HEK293T (cell line): ENCODE measurements around the gene SPTBN5.

Experiments
- CTCF ChIA-PET: fragments of 350-600 bp; formaldehyde crosslinking; extraction: SDS; loops from one replicate; lab custom pipeline; 2021; ENCODE audit warnings: antibody characterized with exemption, inconsistent platforms; lab: Yijun Ruan, JAX
- POLR2A ChIA-PET: fragments of 350-600 bp; formaldehyde crosslinking; extraction: SDS; loops from one replicate; lab custom pipeline; 2020; ENCODE audit warnings: antibody characterized with exemption, inconsistent platforms; lab: Yijun Ruan, JAX
- DNase-seq: peaks from one replicate; pipeline ENCODE4 v3.0.0; 2012; ENCODE audit warnings: mixed read lengths; ENCODE audit errors: extremely low spot score
- ARNT ChIP-seq: fragments of 450-650 bp; IDR thresholded peaks from 2 replicates; pipeline ENCODE4 v1.6.1; 2017; ENCODE audit warnings: mild to moderate bottlenecking
- BHLHE40 ChIP-seq: fragments of 450-650 bp; IDR thresholded peaks from 2 replicates; pipeline ENCODE4 v1.6.1; 2016; ENCODE audit warnings: mild to moderate bottlenecking, moderate library complexity, borderline replicate concordance
- CTBP1 ChIP-seq: fragments of 450-650 bp; IDR thresholded peaks from 2 replicates; pipeline ENCODE4 v1.6.1; 2016; ENCODE audit warnings: borderline replicate concordance
- ELF4 ChIP-seq: fragments of 450-650 bp; IDR thresholded peaks from 2 replicates; pipeline ENCODE4 v1.6.1; 2017; ENCODE audit warnings: antibody characterized with exemption
- FOXA1 ChIP-seq: fragments of 450-650 bp; IDR thresholded peaks from 2 replicates; pipeline ENCODE4 v1.6.1; 2016; ENCODE audit warnings: mild to moderate bottlenecking
- FOXK2 ChIP-seq: fragments of 450-650 bp; IDR thresholded peaks from 2 replicates; pipeline ENCODE4 v1.6.1; 2016; ENCODE audit warnings: mild to moderate bottlenecking
- FOXM1 ChIP-seq: fragments of 450-650 bp; IDR thresholded peaks from 2 replicates; pipeline ENCODE4 v1.6.1; 2017; ENCODE audit warnings: mild to moderate bottlenecking, borderline replicate concordance
- HDGF ChIP-seq: fragments of 450-650 bp; IDR thresholded peaks from 2 replicates; pipeline ENCODE4 v1.6.1; 2017; ENCODE audit warnings: antibody characterized with exemption, borderline replicate concordance
- L3MBTL2 ChIP-seq: fragments of 450-650 bp; conservative IDR thresholded peaks from 2 replicates; pipeline ENCODE4 v1.6.1; 2016; ENCODE audit warnings: mild to moderate bottlenecking
- LEF1 ChIP-seq: fragments of 450-650 bp; IDR thresholded peaks from 2 replicates; pipeline ENCODE4 v1.6.1; 2017; ENCODE audit warnings: mild to moderate bottlenecking, borderline replicate concordance
- NFRKB ChIP-seq: fragments of 450-650 bp; IDR thresholded peaks from 2 replicates; pipeline ENCODE4 v1.6.1; 2016; ENCODE audit warnings: mild to moderate bottlenecking, moderate library complexity
- SP1 ChIP-seq: fragments of 450-650 bp; IDR thresholded peaks from 2 replicates; pipeline ENCODE4 v1.6.1; 2017
- SUZ12 ChIP-seq: fragments of 450-650 bp; IDR thresholded peaks from 2 replicates; pipeline ENCODE4 v1.6.1; 2016; ENCODE audit warnings: mild to moderate bottlenecking
- TARDBP ChIP-seq: fragments of 450-650 bp; IDR thresholded peaks from 2 replicates; pipeline ENCODE4 v1.6.1; 2016
- ZNF384 ChIP-seq: fragments of 450-650 bp; IDR thresholded peaks from 2 replicates; pipeline ENCODE4 v1.6.1; 2016
- TF ChIP-seq, protein P1 (sequence below): fragments of 450-650 bp; IDR thresholded peaks from 2 replicates; pipeline ENCODE4 v1.6.1; 2016

SPTBN5 gene

DNA sequence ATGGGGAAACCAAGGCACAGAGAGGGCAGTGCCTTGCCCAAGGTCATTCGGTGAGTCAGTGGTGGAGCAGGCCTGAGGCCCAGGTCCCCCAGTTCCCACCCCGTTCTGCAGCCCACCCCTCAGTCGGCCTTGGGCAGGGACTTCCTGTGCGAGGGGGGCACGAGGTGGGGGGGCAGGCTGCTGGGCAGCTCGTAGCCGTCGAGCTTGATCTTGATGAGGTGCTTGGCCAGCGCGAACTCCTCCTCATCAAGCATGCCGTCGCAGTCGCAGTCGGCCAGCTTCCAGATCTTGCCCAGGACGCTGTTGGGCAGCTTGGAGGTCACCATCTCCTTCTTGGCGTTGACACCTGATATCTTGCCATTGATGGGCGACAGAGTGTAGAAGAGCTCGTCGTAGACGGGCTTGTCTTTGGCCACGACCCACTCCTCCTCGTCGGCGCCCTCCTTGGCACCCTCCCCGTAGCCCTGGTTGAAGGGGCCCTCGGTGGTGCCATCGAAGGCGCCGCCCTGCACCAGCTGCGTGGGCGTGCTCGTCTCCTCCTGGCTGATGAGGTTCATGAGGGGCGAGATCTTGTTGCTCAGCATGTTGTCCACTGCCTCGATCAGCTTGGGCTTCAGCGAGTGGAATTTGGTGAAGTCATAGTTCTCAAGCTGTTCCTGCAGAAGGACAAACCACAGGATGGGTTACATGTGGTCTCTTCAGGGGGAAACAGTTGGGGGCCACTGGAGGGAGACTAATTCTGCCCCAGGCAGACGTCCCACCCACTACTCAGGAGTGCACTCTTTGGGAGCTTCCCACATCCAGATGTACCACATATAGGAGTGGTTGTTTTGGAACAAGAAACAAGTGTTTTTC is 6.9 kb upstream of the SPTBN5 start:
- ChIA-PET CTCF (interaction anchor here (0.9 kb wide), 1 partner anchor 128 kb away, joined by 3 read pairs; no protein-coding TSS in a partner anchor), POLR2A (no interaction called here)
- no peak for DNase-seq
- no peak for TF ChIP-seq ZNF384
- TF ChIP-seq, protein P1, sequence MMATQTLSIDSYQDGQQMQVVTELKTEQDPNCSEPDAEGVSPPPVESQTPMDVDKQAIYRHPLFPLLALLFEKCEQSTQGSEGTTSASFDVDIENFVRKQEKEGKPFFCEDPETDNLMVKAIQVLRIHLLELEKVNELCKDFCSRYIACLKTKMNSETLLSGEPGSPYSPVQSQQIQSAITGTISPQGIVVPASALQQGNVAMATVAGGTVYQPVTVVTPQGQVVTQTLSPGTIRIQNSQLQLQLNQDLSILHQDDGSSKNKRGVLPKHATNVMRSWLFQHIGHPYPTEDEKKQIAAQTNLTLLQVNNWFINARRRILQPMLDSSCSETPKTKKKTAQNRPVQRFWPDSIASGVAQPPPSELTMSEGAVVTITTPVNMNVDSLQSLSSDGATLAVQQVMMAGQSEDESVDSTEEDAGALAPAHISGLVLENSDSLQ, result no peak
- TF ChIP-seq NFRKB, result no peak

DNA sequence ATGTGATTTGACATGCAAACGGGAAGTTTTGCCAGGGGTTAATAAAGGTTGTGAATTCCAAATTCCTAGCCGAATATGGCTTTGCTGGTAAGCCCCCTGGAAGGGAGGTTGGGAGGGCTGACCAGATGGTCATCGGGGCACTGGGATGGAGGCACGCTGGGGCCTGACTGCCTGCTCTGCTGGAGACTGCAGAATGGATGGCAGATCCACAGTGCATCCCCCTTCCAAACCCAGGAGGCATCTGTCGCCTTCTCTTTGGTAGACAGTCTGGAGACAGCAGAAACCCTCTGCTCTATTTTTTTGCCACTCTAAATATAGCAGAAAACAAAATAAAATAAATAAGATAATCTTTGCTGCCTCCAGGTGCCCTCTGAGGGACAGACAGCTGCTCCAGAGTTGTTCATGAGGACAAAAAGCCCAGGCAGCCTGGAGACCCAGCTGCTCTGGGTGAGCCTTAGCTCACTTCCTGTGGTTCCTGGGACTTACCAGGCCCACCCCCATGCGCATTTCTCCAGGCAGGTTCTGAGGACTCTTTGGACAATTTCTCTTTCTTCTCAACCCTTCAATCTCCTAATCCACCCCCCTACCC is 6.1 kb upstream of the SPTBN5 start:
- POLR2A ChIA-PET, result no interaction called here
- DNase-seq, result no peak
- CTCF ChIA-PET, result no interaction called here
- TF ChIP-seq SUZ12, result no peak
- no peak for TF ChIP-seq FOXA1
- no peak for TF ChIP-seq ZNF384
- TF ChIP-seq FOXM1, result no peak
- TF ChIP-seq CTBP1, result no peak
- TF ChIP-seq L3MBTL2, result no peak
- no peak for TF ChIP-seq LEF1
- TF ChIP-seq BHLHE40, result no peak
- TF ChIP-seq, protein P1, result no peak
- no peak for TF ChIP-seq ELF4
- TF ChIP-seq NFRKB, result no peak
- TF ChIP-seq HDGF, result no peak
- no peak for TF ChIP-seq ARNT
- TF ChIP-seq TARDBP, result no peak
- no peak for TF ChIP-seq SP1
- no peak for TF ChIP-seq FOXK2

DNA sequence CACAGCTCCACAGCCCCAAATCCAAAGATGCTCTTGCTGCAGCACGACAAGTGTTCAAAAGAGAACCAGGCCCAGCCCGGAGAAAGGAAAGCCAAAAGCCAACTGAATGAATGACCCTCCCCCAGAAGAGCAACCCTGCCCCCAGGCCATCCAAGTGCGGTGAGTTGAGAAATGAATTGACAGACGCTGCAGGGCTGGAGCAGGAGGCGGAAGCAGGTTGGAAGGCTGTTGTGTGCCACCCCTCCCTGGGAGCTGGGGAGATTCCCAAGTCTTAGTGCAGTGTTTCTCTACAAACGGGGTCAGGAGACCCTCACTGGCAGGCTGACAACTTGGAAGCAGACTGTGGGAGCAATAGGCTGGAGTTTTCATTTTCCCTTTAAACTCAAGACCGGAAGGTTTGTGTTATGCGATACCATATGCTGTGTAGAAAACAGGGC is 3.5 kb upstream of the SPTBN5 start:
- ChIA-PET POLR2A (no interaction called here), CTCF (no interaction called here)
- DNase-seq, result no peak
- TF ChIP-seq ELF4 (no peak), FOXA1 (no peak), L3MBTL2 (no peak), FOXK2 (no peak), ZNF384 (no peak), BHLHE40 (no peak), SP1 (no peak), CTBP1 (no peak), LEF1 (no peak), TARDBP (no peak), FOXM1 (no peak), SUZ12 (no peak), HDGF (no peak), NFRKB (no peak), ARNT (no peak)
- TF ChIP-seq, protein P1, result no peak

DNA sequence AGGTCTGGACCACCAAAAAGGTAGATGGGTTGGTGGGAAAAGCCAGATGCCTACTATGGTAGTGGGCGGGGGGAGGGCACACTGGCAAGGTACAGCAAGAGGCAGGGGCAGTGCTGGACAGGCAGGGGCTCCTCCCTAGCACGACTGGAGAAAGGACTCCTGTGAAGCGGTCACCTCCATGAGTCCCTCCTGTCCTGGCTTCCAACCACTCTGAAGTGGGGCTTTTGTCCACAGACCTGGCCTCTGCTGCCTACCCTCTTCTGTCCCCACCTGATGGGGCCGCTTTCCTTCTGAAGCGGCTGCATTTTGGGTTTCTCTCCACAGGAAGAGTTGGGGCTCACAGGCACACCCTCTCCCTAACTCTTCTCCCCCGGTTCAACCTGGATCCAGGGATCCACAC is 2.7 kb upstream of the SPTBN5 start:
- POLR2A ChIA-PET, result no interaction called here
- CTCF ChIA-PET, result no interaction called here
- no peak for DNase-seq
- TF ChIP-seq TARDBP (no peak), CTBP1 (no peak), FOXM1 (no peak)
- TF ChIP-seq, protein P1, result no peak

DNA sequence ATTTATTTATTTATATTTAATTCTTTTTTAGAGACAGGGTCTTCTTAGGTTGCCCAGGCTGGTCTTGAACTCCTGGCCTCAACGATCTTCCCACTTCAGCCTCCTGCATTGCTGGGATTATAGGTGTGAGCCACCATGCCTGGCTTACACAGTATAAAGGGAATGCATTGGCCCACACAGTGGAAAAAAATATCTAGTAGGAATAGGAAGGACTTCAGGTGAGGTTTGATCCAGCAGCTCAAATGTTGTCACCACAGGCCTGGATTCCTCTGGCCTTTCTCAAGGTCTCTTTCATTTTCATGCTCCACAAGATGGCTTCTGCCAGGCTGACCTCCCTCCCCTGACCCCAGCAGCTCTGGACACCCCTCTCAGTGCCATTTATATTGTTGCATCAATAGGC is 2.1 kb upstream of the SPTBN5 start:
- TF ChIP-seq FOXM1 (no peak), HDGF (no peak), CTBP1 (no peak), ARNT (no peak), NFRKB (no peak), TARDBP (no peak), SP1 (no peak), ZNF384 (no peak), BHLHE40 (no peak), FOXA1 (no peak), L3MBTL2 (no peak), ELF4 (no peak), LEF1 (no peak), SUZ12 (no peak), FOXK2 (no peak)
- TF ChIP-seq, protein P1, result no peak
- POLR2A ChIA-PET, result no interaction called here
- DNase-seq, result no peak
- CTCF ChIA-PET, result interaction anchor here (0.6 to 1.4 kb wide), 2 partner anchors 9 to 18 kb away, joined by 3 to 10 read pairs; no protein-coding TSS in a partner anchor
